Loucy (cell line): ENCODE measurements around the gene C22orf23.

Source experiments
- EZH2phosphoT487 ChIP-seq: fragments of 200-600 bp; IDR thresholded peaks from 2 replicates; pipeline ENCODE4 v1.6.1; 2018; ENCODE audit warnings: antibody characterized with exemption, mild to moderate bottlenecking, moderate library complexity, borderline replicate concordance
- TF ChIP-seq, protein P1 (sequence below): fragments of 200-600 bp; sonication (generic); conservative IDR thresholded peaks from 2 replicates; pipeline ENCODE4 v1.5.1; 2014; ENCODE audit warnings: mild to moderate bottlenecking, antibody characterized with exemption, low read length

DNA sequence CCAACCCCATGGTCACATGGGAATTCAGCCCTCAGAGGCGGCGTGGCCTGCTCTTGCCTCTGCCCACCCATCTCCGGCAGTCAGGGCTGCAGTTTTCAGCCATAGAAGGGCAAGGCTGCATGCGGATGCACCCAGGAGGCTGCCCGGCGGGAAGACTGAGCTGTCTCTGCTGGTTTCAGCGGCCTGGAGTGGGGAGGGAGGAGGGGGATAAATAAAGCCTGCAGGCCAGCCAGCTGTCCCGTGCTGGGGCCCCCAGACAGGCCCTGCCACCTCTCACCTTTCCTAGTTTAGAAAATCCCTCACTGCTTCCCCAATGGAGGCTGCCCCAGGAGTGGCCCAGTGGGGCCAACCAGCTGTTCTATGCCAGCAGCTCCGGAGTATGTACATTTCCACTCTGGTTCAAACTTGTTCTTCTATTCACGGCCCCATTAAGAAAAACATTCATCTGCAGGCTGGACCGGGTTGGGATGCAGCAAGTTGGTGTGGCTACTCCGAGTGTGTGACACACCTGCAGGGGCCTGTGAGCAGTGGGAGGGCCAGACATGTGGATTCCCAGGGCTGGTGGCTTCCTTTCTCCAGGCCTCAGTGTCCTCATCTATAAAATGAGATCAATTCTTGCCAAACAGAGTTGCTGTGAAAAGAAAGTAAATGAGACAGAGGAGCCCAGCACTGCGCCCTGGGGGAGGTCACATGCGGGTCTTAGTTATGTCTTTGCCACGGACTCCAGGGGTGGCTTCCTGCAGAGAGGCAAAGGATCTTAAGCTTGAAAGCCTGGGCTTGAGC lies 42.3 kb downstream of the C22orf23 start:
- TF ChIP-seq EZH2phosphoT487: no peak
- TF ChIP-seq, protein P1, sequence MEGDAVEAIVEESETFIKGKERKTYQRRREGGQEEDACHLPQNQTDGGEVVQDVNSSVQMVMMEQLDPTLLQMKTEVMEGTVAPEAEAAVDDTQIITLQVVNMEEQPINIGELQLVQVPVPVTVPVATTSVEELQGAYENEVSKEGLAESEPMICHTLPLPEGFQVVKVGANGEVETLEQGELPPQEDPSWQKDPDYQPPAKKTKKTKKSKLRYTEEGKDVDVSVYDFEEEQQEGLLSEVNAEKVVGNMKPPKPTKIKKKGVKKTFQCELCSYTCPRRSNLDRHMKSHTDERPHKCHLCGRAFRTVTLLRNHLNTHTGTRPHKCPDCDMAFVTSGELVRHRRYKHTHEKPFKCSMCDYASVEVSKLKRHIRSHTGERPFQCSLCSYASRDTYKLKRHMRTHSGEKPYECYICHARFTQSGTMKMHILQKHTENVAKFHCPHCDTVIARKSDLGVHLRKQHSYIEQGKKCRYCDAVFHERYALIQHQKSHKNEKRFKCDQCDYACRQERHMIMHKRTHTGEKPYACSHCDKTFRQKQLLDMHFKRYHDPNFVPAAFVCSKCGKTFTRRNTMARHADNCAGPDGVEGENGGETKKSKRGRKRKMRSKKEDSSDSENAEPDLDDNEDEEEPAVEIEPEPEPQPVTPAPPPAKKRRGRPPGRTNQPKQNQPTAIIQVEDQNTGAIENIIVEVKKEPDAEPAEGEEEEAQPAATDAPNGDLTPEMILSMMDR: no peak
